SK-N-SH (cell line): ENCODE data around the gene PLCH1. TPM values are rescaled to one million over a fixed set of nuclear protein-coding genes. Genes with fewer than 3 reads are reported as not detected.

Experiments
- CTCF ChIA-PET: fragments of 300-600, 350-600 bp; formaldehyde crosslinking; extraction: SDS; loops from one replicate; lab custom pipeline; 2021; lab: Yijun Ruan, JAX
- POLR2A ChIA-PET: fragments of 350-600 bp; sonication (Branson Sonifier 250); formaldehyde crosslinking; extraction: SDS; loops from one replicate; lab custom pipeline; 2020; ENCODE audit warnings: antibody characterized with exemption, inconsistent platforms; lab: Yijun Ruan, JAX
- DNase-seq: peaks from one replicate; pipeline ENCODE4 v3.0.0; 2012
- H2AFZ ChIP-seq: fragments of 200-600 bp; sonication (generic); 2 replicates; pipeline ENCODE4 v1.8.1; 2016; ENCODE audit warnings: antibody characterized with exemption, mild to moderate bottlenecking, low read depth
- H3F3A ChIP-seq: fragments of 200-600 bp; sonication (generic); replicated peaks from 2 replicates; pipeline ENCODE3; 2016; ENCODE audit warnings: antibody characterized with exemption, mild to moderate bottlenecking; ENCODE audit not compliant: insufficient read depth
- H3K27ac ChIP-seq, 2 experiments: fragments of 200-500 bp in 1 of 2; fragments of 200-600 bp in 1 of 2; sonication (Bioruptor generic) in 1 of 2; sonication (generic), shearing (Covaris generic) in 1 of 2; 2 replicates each; pipeline versions ENCODE4 v1.5.1 to v1.6.1; 2014 to 2016; ENCODE audit warnings: low read depth in 2 of 2, inconsistent platforms in 1 of 2, low read length in 1 of 2, mild to moderate bottlenecking in 1 of 2, mixed read lengths in 1 of 2
- H3K27me3 ChIP-seq: fragments of 200-600 bp; sonication (generic), shearing (Covaris generic); 2 replicates; pipeline ENCODE4 v1.6.1; 2016; ENCODE audit warnings: mixed run types; ENCODE audit not compliant: insufficient read depth
- H3K36me3 ChIP-seq, 2 experiments: fragments of 200-500 bp in 1 of 2; fragments of 200-600 bp in 1 of 2; sonication (Bioruptor generic) in 1 of 2; sonication (generic) in 1 of 2; replicated peaks in 1 of 2; 2 replicates each; pipeline versions ENCODE3 to v1.5.1; 2014 to 2016; ENCODE audit warnings: low read length in 1 of 2, mild to moderate bottlenecking in 1 of 2; ENCODE audit not compliant: insufficient read depth in 2 of 2, control insufficient read depth in 1 of 2
- H3K4me1 ChIP-seq, 2 experiments: fragments of 200-500 bp in 1 of 2; fragments of 200-600 bp in 1 of 2; sonication (Bioruptor generic) in 1 of 2; sonication (generic), shearing (Covaris generic) in 1 of 2; 2 replicates each; pipeline versions ENCODE4 v1.5.1 to v1.6.1; 2014 to 2016; ENCODE audit warnings: low read depth in 1 of 2, low read length in 1 of 2, mixed run types in 1 of 2; ENCODE audit not compliant: insufficient read depth in 2 of 2, control insufficient read depth in 1 of 2
- H3K4me2 ChIP-seq: fragments of 200-600 bp; sonication (generic), shearing (Covaris generic); 2 replicates; pipeline ENCODE4 v1.6.1; 2017; ENCODE audit warnings: mixed run types
- H3K4me3 ChIP-seq, 2 experiments: fragments of 200-500 bp in 1 of 2; fragments of 200-600 bp in 1 of 2; sonication (Bioruptor generic) in 1 of 2; sonication (generic), shearing (Covaris generic) in 1 of 2; 2 replicates each; pipeline versions ENCODE4 v1.5.1 to v1.8.1; 2014 to 2016; ENCODE audit warnings: low read depth in 2 of 2, inconsistent platforms in 1 of 2, low read length in 1 of 2, mild to moderate bottlenecking in 1 of 2, mixed read lengths in 1 of 2, moderate library complexity in 1 of 2
- H3K79me2 ChIP-seq: fragments of 200-600 bp; sonication (generic); 2 replicates; pipeline ENCODE4 v1.8.1; 2017; ENCODE audit warnings: mild to moderate bottlenecking; ENCODE audit not compliant: insufficient read depth
- H3K9ac ChIP-seq: fragments of 200-600 bp; sonication (generic); 2 replicates; pipeline ENCODE4 v1.6.1; 2017; ENCODE audit warnings: mixed run types
- H3K9me2 ChIP-seq: fragments of 200-600 bp; sonication (generic); 2 replicates; pipeline ENCODE4 v1.6.1; 2017; ENCODE audit warnings: mixed run types
- H3K9me3 ChIP-seq: fragments of 200-600 bp; sonication (generic); 2 replicates; pipeline ENCODE4 v1.6.1; 2017; ENCODE audit warnings: mixed run types, mild to moderate bottlenecking, moderate library complexity
- H4K20me1 ChIP-seq: fragments of 200-600 bp; sonication (generic); 2 replicates; pipeline ENCODE4 v1.6.1; 2017; ENCODE audit warnings: mild to moderate bottlenecking, mixed run types; ENCODE audit not compliant: insufficient read depth
- CHD2 ChIP-seq: fragments of 150-350 bp; IDR thresholded peaks from 2 replicates; pipeline ENCODE4 v1.6.1; 2018; ENCODE audit warnings: low read length; ENCODE audit not compliant: partially characterized antibody
- ELF1 ChIP-seq: IDR thresholded peaks from 2 replicates; pipeline ENCODE4 v1.4.0; 2012
- EZH2phosphoT487 ChIP-seq: fragments of 200-600 bp; sonication (generic); IDR thresholded peaks from 2 replicates; pipeline ENCODE4 v1.6.1; 2017; ENCODE audit warnings: low read depth, mixed run types, mild to moderate bottlenecking, antibody characterized with exemption, moderate library complexity, borderline replicate concordance
- GATA2 ChIP-seq: sonication (generic); formaldehyde crosslinking; IDR thresholded peaks from 2 replicates; pipeline ENCODE4 v1.5.0; 2020; ENCODE audit warnings: mild to moderate bottlenecking, missing genetic modification reagents
- JUND ChIP-seq: IDR thresholded peaks from 2 replicates; pipeline ENCODE4 v1.4.0; 2012
- MEF2A ChIP-seq: IDR thresholded peaks from 2 replicates; pipeline ENCODE4 v1.4.0; 2012; ENCODE audit warnings: low read depth, borderline replicate concordance
- MXI1 ChIP-seq: IDR thresholded peaks from 2 replicates; pipeline ENCODE4 v1.6.1; 2012; ENCODE audit warnings: mild to moderate bottlenecking, low read depth, low read length, improper control_type of control experiment
- NFIC ChIP-seq: IDR thresholded peaks from 2 replicates; pipeline ENCODE4 v1.4.0; 2012; ENCODE audit warnings: borderline replicate concordance
- RCOR1 ChIP-seq: fragments of 150-350 bp; IDR thresholded peaks from 2 replicates; pipeline ENCODE4 v1.6.1; 2017; ENCODE audit warnings: antibody characterized with exemption, low read length
- RXRA ChIP-seq: IDR thresholded peaks from 2 replicates; pipeline ENCODE4 v1.4.0; 2012; ENCODE audit warnings: low read depth, mild to moderate bottlenecking, borderline replicate concordance
- SMC3 ChIP-seq: IDR thresholded peaks from 2 replicates; pipeline ENCODE4 v1.6.1; 2012; ENCODE audit warnings: low read depth, low read length, improper control_type of control experiment
- TEAD4 ChIP-seq: IDR thresholded peaks from 2 replicates; pipeline ENCODE4 v1.4.0; 2012; ENCODE audit warnings: mild to moderate bottlenecking, borderline replicate concordance; ENCODE audit not compliant: insufficient read depth
- WGBS: methylation state at CpG from one replicate; pipeline ENCODE4 v1.1.6; 2017; ENCODE audit warnings: low lambda C conversion rate; 5-methylcytosine and 5-hydroxymethylcytosine counted together
- polyA plus RNA-seq, 3 experiments: library from polyadenylated mRNA; depleted of rRNA; stranded (reverse); fragments of >200 nt; gene quantifications; 2 replicates each; pipeline ENCODE4 v1.2.3, GENCODE V29; 2012
- TF ChIP-seq, protein P1 (sequence below): IDR thresholded peaks from 2 replicates; pipeline ENCODE4 v1.6.1; 2012; ENCODE audit warnings: mild to moderate bottlenecking, low read depth, low read length, moderate library complexity
- TF ChIP-seq, protein P2 (sequence below): IDR thresholded peaks from 2 replicates; pipeline ENCODE4 v1.4.0; 2012; ENCODE audit warnings: low read depth, borderline replicate concordance
- TF ChIP-seq, protein P3 (sequence below): fragments of 150-350 bp; IDR thresholded peaks from 2 replicates; pipeline ENCODE4 v1.6.1; 2016; ENCODE audit warnings: mild to moderate bottlenecking, low read depth, low read length
- TF ChIP-seq, protein P4 (sequence below): IDR thresholded peaks from 2 replicates; pipeline ENCODE4; 2012
- TF ChIP-seq, protein P5 (sequence below): IDR thresholded peaks from 2 replicates; pipeline ENCODE4 v1.4.0; 2012; ENCODE audit warnings: low read depth

Gene PLCH1
- polyA plus RNA-seq, 1 of the 3 experiments (the other 2 are of a cell fraction) = 0.26 TPM

DNA sequence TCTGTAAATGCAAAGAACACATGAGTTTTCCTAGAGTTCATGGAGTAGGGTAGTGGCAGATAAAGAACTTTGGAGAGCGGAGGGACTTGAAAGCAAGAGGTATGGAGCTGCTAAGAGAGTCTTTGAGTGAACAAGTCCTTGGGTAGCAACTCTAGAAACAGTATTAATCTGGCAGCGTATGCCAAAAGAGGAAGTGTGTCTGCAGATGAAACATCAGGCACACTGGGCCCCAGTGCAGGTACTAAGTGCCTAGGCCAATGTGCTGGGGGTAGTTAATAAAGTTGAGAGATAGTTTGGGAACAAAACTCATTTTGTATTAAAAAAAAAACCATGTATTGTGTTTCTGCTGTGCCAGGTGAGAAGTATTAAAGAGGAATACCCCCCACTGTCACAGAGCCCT is 228.4 kb downstream of the PLCH1 start:
- no peak overlapping the region for H3K27ac ChIP-seq
- TF ChIP-seq RCOR1 (no peak), MEF2A (no peak), JUND (no peak), TEAD4 (no peak), MXI1 (no peak), CHD2 (no peak), SMC3 (no peak), RXRA (no peak), NFIC (no peak), ELF1 (no peak), EZH2phosphoT487 (no peak)
- TF ChIP-seq, protein P1, sequence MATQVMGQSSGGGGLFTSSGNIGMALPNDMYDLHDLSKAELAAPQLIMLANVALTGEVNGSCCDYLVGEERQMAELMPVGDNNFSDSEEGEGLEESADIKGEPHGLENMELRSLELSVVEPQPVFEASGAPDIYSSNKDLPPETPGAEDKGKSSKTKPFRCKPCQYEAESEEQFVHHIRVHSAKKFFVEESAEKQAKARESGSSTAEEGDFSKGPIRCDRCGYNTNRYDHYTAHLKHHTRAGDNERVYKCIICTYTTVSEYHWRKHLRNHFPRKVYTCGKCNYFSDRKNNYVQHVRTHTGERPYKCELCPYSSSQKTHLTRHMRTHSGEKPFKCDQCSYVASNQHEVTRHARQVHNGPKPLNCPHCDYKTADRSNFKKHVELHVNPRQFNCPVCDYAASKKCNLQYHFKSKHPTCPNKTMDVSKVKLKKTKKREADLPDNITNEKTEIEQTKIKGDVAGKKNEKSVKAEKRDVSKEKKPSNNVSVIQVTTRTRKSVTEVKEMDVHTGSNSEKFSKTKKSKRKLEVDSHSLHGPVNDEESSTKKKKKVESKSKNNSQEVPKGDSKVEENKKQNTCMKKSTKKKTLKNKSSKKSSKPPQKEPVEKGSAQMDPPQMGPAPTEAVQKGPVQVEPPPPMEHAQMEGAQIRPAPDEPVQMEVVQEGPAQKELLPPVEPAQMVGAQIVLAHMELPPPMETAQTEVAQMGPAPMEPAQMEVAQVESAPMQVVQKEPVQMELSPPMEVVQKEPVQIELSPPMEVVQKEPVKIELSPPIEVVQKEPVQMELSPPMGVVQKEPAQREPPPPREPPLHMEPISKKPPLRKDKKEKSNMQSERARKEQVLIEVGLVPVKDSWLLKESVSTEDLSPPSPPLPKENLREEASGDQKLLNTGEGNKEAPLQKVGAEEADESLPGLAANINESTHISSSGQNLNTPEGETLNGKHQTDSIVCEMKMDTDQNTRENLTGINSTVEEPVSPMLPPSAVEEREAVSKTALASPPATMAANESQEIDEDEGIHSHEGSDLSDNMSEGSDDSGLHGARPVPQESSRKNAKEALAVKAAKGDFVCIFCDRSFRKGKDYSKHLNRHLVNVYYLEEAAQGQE = no peak
- TF ChIP-seq, protein P2, sequence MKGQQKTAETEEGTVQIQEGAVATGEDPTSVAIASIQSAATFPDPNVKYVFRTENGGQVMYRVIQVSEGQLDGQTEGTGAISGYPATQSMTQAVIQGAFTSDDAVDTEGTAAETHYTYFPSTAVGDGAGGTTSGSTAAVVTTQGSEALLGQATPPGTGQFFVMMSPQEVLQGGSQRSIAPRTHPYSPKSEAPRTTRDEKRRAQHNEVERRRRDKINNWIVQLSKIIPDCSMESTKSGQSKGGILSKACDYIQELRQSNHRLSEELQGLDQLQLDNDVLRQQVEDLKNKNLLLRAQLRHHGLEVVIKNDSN = no peak
- no peak overlapping the region for H3K9ac ChIP-seq
- H3K9me3 ChIP-seq = no peaks in the 10 kb centered on the region
- no peak overlapping the region for H3K4me3 ChIP-seq
- H3K4me1 ChIP-seq = peaks cover 0 to 2% of the 10 kb centered on the region in 2 experiments; a peak in 1 of 4 replicates
- no peaks in the 10 kb centered on the region for H3K79me2 ChIP-seq
- POLR2A ChIA-PET = interaction anchor here (0.6 kb wide), 1 partner anchor 15 kb away, joined by 3 read pairs; no protein-coding TSS in a partner anchor
- H3F3A ChIP-seq = no peaks in the 10 kb centered on the region
- WGBS = 42% methylated on average over 2 of the region's 2 CpGs
- H2AFZ ChIP-seq = no peak overlapping the region
- H4K20me1 ChIP-seq = no peaks in the 10 kb centered on the region
- no peaks in the 10 kb centered on the region for H3K36me3 ChIP-seq
- CTCF ChIA-PET = no interaction called here
- H3K27me3 ChIP-seq = no peaks in the 10 kb centered on the region
- no peaks in the 10 kb centered on the region for H3K9me2 ChIP-seq
- no peak for DNase-seq
- H3K4me2 ChIP-seq = no peak overlapping the region

DNA sequence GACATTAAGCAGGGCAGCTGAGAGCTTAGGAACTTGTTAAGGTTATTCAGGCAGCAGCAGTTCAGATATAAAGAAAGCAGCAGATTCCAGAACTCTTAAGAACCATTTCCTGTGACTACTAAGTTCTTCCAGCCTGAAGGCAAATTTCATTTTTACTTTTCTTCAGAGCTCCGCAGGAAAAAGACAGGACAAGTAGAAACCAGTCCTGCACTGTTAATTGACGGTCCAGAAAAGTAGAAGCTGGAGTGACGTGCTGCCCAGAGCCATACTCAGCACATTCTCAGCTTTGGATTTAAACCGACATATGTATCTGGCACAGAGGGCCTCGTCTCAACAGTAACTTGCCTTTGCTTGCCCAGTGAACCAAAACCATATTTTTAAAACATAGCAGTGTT is 232.0 kb downstream of the PLCH1 start:
- Histone ChIP-seq H3K79me2 (no peaks in the 10 kb centered on the region), H3K4me2 (no peak overlapping the region), H3K9me2 (no peaks in the 10 kb centered on the region), H3K36me3 (no peaks in the 10 kb centered on the region), H3K9me3 (no peaks in the 10 kb centered on the region), H3F3A (no peaks in the 10 kb centered on the region), H3K27ac (no peak overlapping the region), H2AFZ (no peak overlapping the region), H3K4me1 (no peaks in the 10 kb centered on the region), H3K27me3 (no peaks in the 10 kb centered on the region), H4K20me1 (no peaks in the 10 kb centered on the region), H3K9ac (no peak overlapping the region), H3K4me3 (no peak overlapping the region)
- WGBS = 43% methylated on average over 5 of the region's 5 CpGs
- no peak for TF ChIP-seq MXI1
- TF ChIP-seq, protein P3, sequence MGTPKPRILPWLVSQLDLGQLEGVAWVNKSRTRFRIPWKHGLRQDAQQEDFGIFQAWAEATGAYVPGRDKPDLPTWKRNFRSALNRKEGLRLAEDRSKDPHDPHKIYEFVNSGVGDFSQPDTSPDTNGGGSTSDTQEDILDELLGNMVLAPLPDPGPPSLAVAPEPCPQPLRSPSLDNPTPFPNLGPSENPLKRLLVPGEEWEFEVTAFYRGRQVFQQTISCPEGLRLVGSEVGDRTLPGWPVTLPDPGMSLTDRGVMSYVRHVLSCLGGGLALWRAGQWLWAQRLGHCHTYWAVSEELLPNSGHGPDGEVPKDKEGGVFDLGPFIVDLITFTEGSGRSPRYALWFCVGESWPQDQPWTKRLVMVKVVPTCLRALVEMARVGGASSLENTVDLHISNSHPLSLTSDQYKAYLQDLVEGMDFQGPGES = no peak
- no peak for TF ChIP-seq ELF1
- TF ChIP-seq, protein P4, sequence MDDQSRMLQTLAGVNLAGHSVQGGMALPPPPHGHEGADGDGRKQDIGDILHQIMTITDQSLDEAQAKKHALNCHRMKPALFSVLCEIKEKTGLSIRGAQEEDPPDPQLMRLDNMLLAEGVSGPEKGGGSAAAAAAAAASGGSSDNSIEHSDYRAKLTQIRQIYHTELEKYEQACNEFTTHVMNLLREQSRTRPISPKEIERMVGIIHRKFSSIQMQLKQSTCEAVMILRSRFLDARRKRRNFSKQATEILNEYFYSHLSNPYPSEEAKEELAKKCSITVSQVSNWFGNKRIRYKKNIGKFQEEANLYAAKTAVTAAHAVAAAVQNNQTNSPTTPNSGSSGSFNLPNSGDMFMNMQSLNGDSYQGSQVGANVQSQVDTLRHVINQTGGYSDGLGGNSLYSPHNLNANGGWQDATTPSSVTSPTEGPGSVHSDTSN = no peak
- TF ChIP-seq NFIC = no peak
- TF ChIP-seq GATA2 = no peak
- TF ChIP-seq, protein P1 = no peak
- TF ChIP-seq TEAD4 = no peak
- TF ChIP-seq, protein P5, sequence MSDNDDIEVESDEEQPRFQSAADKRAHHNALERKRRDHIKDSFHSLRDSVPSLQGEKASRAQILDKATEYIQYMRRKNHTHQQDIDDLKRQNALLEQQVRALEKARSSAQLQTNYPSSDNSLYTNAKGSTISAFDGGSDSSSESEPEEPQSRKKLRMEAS = no peak
- ChIA-PET POLR2A (no interaction called here), CTCF (interaction anchor here (0.7 to 0.9 kb wide), 2 partner anchors 12 to 190 kb away, joined by 3 to 4 read pairs; no protein-coding TSS in a partner anchor)
- DNase-seq = no peak
